A172 (cell line): Measurements from ENCODE around the gene DEFB125. TPM values are rescaled to one million over a fixed set of nuclear protein-coding genes. Genes with fewer than 3 reads are reported as not detected.
"Not testable (repeated sequence)": the region's sequence is repeated elsewhere in the genome, so short reads cannot be mapped to it uniquely, and the experiment has no call there.

Experiments used
- DNase-seq: peaks from one replicate; pipeline ENCODE4 v3.0.0-alpha.2; 2015; ENCODE audit warnings: low spot score
- total RNA-seq: library from RNA; depleted of rRNA; stranded (reverse); fragments of >200 nt; shearing (Covaris generic); gene quantifications from 2 replicates; pipeline ENCODE4 v1.2.3, GENCODE V29; 2014; rRNA removed

The DEFB125 gene, protein sequence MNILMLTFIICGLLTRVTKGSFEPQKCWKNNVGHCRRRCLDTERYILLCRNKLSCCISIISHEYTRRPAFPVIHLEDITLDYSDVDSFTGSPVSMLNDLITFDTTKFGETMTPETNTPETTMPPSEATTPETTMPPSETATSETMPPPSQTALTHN
- not detected in 2 replicates for total RNA-seq

DNA sequence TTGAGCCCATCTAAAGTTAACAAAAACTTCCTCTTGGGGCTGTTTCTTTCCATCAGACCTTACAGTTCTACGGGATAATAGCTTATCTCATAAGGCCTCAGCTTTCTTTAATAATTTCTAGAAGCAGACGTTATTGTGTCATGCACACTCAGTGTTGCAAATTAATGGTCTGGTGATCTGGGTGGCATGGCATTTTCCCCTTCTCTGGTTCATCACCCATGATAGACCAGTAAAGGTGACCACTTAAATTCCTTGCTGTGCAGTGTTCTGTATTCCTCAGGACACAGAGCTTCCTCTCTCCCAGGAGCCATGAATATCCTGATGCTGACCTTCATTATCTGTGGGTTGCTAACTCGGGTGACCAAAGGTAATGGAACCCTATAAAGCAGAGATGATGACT lies at the start of gene DEFB125:
DEFB125 (plus strand) TSS at position 272 of the 400 bp plus-strand sequence; CDS start at position 310, 38 bp downstream.
- DNase-seq, result no peak

DNA sequence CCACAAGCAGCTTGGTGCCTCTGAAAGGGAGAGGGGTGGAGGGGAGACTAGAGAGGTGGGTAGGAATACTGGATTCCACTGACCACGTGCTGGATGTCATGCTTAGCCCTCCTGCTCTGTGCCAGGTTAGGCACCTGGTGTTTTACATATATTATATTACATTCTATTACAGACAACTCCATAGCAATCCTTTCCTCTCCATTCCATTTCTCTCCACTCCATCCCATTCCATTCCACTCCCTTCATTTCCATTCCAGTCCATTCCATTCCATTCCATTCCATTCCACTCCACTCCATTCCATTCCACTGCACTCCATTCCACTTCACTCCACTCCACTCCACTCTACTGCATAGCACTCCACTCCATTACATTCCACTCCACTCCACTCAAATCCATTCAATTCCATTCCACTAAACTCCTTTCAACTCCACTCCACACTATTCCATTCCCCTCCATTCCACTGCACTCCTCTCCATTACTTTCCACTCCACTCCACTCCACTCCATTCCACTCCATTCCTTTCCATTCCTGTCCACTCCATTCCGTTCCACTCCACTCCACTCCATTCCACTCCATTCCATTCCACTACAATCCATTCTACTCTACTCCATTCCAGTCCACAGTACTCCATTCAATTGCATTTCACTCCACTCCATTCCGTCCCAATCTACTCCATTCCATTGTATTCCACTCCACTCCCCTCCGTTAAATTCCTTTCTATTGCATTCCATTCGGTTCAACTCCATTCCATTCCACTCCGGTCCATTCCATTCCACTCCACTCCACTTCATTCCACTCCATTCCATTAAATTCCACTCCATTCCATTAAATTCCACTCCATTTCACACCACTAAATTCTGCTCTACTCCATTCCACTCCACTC lies 27.2 kb upstream of the DEFB125 start:
- DNase-seq, result no peak

DNA sequence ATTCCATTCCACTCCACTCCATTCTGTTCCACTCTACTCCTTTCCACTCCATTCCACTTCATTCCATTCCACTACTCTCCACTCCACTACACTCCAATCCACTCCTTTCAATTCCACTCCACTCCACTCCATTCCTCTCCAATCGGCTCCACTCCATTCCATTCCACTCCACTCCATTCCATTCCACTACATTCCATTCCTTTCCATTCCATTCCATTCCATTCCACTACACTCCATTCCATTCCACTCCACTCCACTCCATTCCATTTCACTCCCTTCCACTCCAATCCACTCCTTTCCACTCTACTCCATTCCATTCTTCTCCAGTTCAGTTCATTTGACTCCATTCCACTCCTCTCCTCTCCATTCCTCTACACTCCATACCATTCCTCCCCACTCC lies 26.2 kb upstream of the DEFB125 start:
- DNase-seq, result no peak

DNA sequence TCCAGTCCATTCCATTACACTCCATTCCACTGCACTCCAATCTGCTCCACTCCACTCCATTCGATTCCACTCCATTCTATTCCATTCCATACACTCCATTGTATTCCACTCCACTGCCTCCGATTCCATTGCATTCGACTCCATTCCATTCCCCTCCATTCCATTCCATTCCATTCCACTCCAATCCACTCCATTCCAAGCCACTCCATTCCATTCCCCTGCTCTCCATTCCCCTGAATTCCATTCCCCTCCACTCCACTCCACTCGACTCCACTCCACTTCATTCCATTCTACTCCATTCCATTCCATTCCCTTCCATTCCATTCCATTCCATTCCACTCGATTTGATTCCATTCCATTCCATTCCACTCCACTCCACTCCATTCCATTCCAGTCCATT lies 25.7 kb upstream of the DEFB125 start:
- DNase-seq, result no peak

DNA sequence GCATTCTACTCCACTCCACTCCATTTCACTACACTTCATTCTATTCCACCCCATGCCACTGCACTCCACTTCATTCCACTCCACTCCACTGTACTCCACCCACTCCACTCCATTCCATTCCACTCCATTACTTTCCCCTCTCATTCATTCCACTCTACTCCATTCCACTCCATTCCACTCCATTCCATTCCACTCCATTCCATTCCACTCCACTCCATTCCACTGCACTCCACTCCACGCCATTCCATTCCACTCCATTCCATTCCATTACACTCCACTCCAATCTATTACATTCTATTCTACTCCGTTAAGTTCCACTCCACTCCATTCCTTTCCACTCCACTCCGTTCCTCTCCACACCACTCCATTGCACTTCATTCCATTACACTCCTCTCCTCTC lies 25.0 kb upstream of the DEFB125 start:
- DNase-seq, result no peak

DNA sequence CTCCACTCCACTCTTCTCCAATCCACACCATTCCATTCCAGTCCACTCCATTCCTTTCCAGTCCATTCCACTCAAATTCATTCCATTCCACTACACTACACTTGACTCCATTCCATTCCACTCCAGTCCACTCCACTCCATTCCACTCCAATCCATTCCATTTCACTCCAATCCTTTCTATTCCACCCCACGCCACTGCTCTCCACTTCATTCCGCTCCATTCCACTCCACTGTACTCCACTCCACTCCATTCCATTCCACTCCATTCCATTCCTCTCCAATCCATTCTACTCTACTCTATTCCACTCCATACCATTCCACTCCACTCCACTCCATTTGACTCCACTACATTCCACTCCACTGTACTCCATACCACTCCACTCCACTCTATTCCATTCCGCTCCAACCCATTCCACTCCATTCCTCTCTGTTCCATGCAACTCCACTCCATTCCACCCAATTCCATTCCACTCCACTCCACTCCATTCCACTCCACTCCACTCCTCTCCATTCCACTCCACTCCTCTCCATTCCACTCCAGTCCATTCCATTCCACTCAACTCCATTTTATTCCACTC lies 23.4 kb upstream of the DEFB125 start:
- no peak for DNase-seq

DNA sequence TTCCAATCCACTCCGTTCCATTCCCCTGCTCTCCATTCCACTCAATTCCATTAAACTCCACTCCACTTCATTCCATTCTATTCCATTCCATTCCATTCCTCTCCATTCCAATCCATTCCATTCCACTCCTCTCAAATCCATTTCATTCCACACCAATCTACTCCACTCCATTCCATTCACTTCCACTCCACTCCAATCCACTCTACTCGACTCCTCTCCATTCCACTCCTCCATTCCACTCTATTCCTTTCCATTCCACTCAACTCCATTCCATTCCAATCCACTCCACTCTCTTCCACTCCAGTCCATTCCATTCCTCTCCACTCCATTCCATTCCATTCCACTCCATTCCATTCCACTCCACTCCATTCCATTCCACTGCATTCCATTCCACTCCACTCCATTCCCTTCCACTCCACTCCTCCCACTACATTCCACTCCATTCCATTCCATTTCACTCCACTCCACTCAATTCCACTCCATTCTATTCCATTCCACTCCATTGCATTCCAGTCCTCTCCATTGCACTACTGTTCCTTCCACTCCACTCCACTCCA lies 22.6 kb upstream of the DEFB125 start:
- no peak for DNase-seq

DNA sequence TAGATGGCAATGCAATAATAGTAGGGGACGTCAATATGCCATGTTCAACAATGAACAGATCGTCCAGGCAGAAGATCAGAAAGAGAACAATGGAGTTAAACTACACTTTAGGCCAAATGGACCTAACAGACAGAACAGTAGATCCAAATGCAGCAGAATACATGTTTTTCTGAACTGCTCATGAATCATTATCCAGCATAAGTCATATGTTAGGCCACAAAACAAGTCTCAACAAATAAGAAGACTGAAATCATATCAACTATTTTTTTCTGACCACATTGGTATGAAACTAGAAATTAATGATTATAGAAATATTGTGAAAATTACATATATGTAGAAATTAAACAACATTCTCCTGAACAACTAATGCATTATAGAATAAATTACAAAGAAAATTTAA lies 10.2 kb upstream of the DEFB125 start:
- no peak for DNase-seq

DNA sequence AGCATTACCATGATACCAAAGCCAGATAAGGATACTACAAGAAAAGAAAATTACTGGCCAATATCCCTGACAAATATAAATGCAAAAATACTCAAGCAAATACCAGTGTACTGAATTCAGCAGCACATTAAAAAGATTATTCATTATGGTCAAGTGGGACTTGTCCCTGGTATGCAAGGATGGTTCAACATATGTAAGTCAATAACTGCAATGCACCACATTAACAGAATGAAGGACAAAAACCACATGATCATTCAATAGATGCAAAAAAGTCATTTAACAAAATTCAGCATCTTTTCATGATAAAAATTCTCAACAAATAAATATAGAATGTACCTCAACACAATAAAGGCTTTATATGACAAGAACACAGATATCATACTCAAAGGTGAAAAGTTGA lies 9.1 kb upstream of the DEFB125 start:
- no peak for DNase-seq

DNA sequence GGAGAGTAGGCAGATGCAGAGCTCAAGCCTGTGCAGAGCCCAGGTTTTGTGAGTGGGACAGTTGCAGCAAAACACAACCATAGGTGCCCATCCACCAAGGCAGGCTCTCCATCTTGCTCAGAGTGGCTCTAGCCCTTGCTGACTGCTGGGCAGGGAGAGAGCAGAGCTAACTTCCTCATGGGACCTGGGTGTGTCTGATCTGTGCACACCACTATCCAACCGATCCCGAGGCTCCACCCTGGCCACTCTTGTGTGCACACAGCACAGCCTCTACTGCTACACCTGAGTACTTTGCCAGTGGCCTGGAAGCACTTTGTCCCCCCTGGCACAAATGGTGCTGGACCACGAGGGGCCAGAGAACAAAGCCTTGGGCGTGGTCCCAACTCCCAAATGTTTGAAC lies 7.9 kb upstream of the DEFB125 start:
- DNase-seq, result no peak

DNA sequence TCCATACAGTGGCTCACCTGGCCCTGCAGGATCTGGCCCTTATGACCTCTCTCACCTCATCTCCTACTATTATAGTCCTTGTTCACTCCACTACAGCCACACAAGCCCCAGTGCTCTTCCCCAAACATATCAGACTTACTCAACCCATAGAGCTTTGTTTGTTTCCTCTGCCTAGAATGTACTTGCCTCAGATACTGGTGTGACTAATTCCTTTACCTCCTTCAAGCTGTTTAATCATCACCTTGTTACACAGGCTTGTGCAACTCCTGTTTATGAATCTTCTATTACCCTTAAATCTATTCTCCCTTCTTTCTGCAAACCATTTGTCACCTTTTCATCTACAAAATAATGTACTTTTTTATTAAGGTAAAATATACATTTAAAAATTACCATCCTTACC lies 3.2 kb downstream of the DEFB125 start:
- no peak for DNase-seq

DNA sequence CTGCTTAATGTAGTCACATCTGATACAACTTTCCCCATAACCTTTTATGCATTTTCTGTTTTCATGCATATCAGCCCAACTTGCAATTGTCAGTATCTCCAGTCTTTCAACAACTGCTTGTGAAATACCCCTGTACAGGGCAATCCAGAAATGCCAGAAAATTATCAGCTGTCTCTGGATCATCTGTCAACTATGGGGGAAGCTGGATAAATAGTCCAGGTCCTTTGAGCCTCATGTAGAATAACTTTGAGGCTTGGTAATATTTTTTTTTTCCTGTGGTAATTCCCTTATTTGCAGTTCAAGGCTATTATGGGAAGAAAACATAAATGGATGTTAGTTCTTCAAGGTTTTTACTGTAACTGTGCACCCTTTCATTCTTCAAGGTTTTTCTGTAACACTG lies 6.2 kb downstream of the DEFB125 start:
- DNase-seq, result no peak

DNA sequence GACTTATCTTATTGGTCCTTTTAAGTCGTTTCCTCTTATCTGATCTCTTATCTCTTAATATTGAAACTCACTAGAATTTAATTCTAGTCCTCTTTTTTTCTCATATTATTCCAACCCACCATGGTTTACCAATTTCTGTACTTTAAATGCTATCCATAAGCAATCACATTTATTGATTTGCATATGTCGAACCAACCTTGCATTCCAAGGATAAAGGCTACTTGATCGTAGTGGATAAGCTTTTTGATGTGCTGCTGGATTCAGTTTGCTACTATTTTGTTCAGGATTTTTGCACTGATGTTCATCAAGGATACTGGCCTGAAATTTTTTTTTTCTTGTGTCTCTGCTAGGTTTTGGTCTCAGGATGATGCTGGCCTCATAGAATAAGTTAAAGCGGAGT lies 7.7 kb downstream of the DEFB125 start:
- DNase-seq, result no peak

DNA sequence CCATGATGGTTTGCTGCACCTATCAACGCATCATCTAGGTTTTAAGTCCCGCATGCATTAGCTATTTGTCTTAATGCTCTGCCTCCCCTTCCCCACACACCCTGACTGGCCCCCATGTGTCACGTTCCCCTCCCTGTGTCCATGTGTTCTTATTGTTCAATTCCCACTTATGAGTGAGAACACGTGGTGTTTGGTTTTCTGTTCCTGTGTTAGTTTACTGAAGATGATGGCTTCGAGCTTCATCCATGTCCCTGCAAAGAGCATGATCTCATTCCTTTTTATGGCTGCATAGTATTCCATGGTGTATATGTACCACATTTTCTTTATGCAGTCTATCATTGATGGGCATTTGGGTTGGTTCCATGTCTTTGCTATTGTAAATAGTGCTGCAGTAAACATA lies 10.2 kb downstream of the DEFB125 start:
- not testable (repeated sequence) for DNase-seq

DNA sequence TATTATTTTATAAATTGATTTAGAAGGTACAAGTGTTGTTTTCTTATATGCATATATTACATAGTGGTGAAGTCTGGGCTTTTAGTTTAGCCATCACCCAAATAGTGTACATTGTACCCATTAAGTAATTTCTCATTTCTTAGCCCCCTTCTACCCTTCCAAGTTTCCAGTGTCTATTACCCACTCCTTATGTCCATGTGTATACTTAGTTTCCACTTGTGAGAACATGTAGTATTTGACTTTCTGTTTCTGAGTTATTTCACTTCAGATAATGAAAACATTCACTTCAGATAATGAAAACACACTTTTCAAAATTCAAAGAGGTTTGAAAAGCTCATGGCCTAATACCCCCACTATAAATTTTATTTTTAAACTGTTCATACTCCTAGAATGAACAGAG lies 14.5 kb downstream of the DEFB125 start:
- DNase-seq, result no peak

DNA sequence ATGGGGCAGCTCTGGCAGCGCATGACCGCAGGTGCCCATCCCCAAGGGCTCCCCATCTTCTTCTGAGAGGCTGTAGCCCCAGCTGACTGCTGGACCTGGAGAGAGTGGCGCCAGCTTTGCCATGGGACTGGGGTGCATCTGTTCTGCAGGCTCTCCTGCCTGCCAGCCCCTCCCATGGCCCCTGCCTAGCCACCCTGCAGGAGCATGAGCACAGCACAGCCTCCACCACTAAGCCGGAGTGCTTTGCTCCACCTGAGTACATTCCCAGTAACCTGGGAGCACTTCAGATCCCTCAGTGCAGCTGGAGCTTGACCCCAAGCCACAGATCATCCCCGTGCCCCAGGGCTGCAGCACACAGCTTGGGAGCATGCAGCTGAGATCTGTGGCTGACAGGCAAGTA lies 16.0 kb downstream of the DEFB125 start:
- no peak for DNase-seq

DNA sequence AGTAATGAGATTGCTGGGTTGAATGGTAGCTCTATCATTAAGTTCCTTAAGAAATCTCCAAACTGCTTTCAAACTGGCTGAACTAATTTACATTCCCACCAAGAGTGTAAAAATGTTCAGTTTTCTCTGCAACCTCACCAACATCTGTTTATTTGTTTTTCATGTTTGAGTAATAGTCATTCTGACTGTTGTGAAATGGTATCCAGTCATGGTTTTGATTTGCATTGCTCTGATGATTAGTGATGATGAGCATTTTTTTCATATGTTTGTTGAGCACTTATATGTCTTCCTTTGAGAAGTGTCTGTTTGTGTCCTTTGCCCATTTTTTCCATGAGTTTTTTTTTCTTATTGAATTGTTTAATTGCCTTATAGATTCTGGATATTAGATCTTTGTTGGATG lies 24.9 kb downstream of the DEFB125 start:
- no peak for DNase-seq

DNA sequence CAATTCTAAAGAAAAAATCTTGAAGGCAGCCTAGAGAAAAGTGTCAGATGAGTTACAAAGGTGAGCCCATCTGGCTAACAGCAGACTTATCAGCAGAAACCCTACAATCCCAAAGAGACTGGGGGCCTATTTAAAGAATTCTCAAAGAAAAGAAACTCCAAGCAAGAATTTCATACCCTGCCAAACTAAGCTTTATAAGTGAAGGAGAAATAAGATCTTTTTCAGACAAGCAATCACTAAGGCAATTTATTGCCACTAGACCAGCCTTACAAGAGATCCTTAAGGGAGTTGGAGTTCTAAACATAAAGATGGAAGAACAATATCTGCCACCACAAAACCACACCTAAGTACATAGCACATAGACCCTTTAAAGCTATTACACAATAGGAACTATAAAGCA lies 30.0 kb downstream of the DEFB125 start:
- no peak for DNase-seq

DNA sequence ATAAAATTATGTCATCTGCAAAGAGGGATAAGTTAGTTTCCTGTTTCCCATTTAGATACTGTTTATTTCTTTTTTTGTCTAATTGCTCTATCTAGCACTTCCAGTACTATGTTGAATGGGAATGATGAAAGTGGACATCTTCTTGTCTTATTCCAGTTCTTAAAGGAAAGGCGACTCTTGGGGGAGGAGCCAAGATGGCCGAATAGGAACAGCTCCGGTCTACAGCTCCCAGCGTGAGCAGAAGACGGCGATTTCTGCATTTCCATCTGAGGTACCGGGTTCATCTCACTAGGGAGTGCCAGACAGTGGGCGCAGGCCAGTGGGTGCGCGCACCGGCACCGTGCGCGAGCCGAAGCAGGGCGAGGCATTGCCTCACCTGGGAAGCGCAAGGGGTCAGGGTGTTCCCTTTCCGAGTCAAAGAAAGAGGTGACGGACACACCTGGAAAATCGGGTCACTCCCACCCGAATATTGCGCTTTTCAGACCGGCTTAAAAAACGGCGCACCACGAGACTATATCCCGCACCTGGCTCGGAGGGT lies 42.4 kb downstream of the DEFB125 start:
- not testable (repeated sequence) for DNase-seq

DNA sequence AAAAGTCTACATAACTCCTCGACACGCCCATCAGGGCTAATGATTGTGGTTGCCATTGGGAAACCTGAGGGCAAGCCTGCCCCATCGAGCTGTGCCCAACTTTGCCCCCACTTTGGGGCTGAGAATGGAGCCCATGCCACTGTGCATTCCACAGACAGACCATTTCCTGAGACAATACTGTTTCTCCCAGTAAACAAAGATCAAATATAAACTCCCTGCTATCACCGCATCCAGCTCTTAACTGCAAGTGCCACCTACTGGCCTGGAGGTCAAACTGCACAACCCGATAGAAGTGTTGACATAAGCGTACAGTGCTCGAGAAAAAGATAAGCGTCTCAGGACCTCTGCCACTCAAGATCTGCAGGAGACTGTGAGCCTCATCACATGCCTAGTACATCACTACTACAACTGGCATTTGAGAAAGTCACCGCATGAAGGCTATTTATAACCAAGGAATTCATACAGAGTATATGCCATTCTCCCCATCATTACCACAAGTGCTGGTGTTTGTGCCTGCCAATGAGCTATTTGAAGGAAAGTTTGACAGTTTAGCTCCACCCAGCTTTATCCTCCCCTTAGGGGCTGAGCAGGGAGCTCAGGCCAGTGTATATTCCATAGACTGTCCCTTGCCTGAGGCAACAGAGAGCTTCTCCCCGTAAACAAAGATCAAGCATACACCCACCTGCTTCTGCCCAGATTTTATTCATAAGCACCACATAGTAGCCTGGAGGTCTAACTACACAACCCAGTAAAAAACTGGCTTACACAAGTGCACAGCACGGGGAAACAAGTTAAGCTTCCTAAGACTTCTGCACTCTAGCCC lies 50.4 kb downstream of the DEFB125 start:
- peak; percentile 52 for DNase-seq

DNA sequence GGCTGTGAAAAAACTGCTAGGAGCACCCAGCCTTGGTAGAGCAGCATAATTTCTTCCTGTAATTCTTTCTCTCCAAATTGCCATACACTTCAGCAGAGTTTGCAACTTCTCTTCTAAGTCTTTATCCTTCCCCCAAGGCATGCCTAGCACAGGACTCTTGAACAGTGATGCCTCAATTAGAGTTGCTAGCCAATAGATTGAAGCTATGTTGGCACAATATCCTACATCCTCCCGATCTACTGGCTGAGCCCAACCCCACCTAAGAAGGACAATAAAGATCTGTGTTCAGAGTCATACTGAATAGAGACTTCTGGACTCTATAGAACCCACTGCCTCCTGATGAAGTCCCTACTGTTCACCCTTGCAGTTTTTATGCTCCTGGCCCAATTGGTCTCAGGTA lies 54.8 kb downstream of the DEFB125 start, which contains the start of gene DEFB126:
DEFB126 (plus strand) TSS at position 301 of the 400 bp plus-strand sequence; CDS start at position 340, 39 bp downstream.
- no peak for DNase-seq
